Liver (tissue), 3 donors: ENCODE measurements around the gene C12orf75.

Experiments
- CTCF ChIP-seq: fragments of 150-350 bp; IDR thresholded peaks from 2 replicates; pipeline ENCODE4 v1.5.1; 2017; ENCODE audit warnings: improper control_type of control experiment, low read depth, low read length; ENCODE audit not compliant: missing input control
- HNF4G ChIP-seq: IDR thresholded peaks from 2 replicates; pipeline ENCODE4 v1.6.1; 2016; ENCODE audit warnings: antibody characterized with exemption
- JUND ChIP-seq, 2 donors: IDR thresholded peaks; 2 replicates each; pipeline ENCODE4 v1.6.1; 2016; ENCODE audit warnings: antibody characterized with exemption in 2 of 2
- RAD21 ChIP-seq, 2 donors: IDR thresholded peaks; 2 replicates each; pipeline ENCODE4 v1.6.1; 2016; ENCODE audit warnings: antibody characterized with exemption in 2 of 2, mild to moderate bottlenecking in 2 of 2
- REST ChIP-seq: IDR thresholded peaks from 2 replicates; pipeline ENCODE4 v1.6.1; 2016; ENCODE audit warnings: antibody characterized with exemption, mild to moderate bottlenecking
- TAF1 ChIP-seq: conservative IDR thresholded peaks from 2 replicates; pipeline ENCODE4 v1.6.1; 2016; ENCODE audit warnings: antibody characterized with exemption, mild to moderate bottlenecking
- YY1 ChIP-seq: IDR thresholded peaks from 2 replicates; pipeline ENCODE4 v1.6.1; 2016; ENCODE audit warnings: antibody characterized with exemption, mild to moderate bottlenecking
- TF ChIP-seq, protein P1 (sequence below): IDR thresholded peaks from 2 replicates; pipeline ENCODE4 v1.6.1; 2016; ENCODE audit warnings: antibody characterized with exemption
- TF ChIP-seq, protein P2 (sequence below): IDR thresholded peaks from 2 replicates; pipeline ENCODE4 v1.6.1; 2016; ENCODE audit warnings: antibody characterized with exemption
- donor health status: healthy.
- donor health status: healthy.

DNA sequence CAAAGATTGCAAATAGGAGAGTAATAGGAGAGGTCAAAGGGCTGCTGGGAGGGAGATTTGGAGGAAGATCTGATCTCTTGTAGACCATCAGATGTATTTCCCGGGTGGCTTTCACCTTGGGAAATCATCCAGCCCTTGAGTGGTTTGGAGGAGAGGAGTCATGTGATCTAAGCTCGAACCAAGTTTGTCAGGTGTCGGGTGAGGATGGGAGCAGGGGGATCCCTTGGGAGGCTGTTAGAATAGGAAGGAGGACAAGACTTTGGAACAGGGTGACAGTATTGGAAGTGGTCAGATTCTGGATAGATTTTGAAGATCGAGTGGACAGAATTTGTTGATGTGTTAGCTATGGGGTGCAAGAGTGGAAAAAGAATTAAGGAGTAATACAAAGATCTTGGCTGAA is 46.6 kb downstream of the C12orf75 start:
- no peak for TF ChIP-seq CTCF
- TF ChIP-seq, protein P1, sequence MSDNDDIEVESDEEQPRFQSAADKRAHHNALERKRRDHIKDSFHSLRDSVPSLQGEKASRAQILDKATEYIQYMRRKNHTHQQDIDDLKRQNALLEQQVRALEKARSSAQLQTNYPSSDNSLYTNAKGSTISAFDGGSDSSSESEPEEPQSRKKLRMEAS, result no peak
- no peak for TF ChIP-seq YY1
- no peak for TF ChIP-seq RAD21 (IDR thresholded peaks at IDR 0.05)
- TF ChIP-seq REST, result no peak
- TF ChIP-seq, protein P2, sequence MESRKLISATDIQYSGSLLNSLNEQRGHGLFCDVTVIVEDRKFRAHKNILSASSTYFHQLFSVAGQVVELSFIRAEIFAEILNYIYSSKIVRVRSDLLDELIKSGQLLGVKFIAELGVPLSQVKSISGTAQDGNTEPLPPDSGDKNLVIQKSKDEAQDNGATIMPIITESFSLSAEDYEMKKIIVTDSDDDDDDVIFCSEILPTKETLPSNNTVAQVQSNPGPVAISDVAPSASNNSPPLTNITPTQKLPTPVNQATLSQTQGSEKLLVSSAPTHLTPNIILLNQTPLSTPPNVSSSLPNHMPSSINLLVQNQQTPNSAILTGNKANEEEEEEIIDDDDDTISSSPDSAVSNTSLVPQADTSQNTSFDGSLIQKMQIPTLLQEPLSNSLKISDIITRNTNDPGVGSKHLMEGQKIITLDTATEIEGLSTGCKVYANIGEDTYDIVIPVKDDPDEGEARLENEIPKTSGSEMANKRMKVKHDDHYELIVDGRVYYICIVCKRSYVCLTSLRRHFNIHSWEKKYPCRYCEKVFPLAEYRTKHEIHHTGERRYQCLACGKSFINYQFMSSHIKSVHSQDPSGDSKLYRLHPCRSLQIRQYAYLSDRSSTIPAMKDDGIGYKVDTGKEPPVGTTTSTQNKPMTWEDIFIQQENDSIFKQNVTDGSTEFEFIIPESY, result no peak
- TF ChIP-seq HNF4G, result no peak
- TF ChIP-seq TAF1, result no peak
- TF ChIP-seq JUND (IDR thresholded peaks at IDR 0.05), result no peak
